Mesothelial cell of epicardium (in vitro differentiated cells): ENCODE data around the gene AGBL5. TPM values are rescaled to one million over a fixed set of nuclear protein-coding genes. Genes with fewer than 3 reads are reported as not detected.
A peak's percentile ranks its signal among the peaks of the same experiment; 100 is the strongest.

Experiments used
- DNase-seq, 2 experiments: peaks; one replicate each; pipeline ENCODE4 v3.0.0; 2021; ENCODE audit warnings: low spot score in 2 of 2; ENCODE audit not compliant: unreplicated experiment in 2 of 2
- H3K27ac Mint-ChIP-seq: 2 replicates; pipeline ENCODE4 v1.8.0; 2021; ENCODE audit warnings: mixed read lengths
- H3K27me3 Mint-ChIP-seq: 2 replicates; pipeline ENCODE4 v1.8.0; 2021; ENCODE audit warnings: low read depth, mixed read lengths
- H3K36me3 Mint-ChIP-seq: 2 replicates; pipeline ENCODE4 v1.8.0; 2021; ENCODE audit warnings: mixed read lengths
- H3K4me1 Mint-ChIP-seq: 2 replicates; pipeline ENCODE4 v1.8.0; 2021; ENCODE audit warnings: mixed read lengths
- H3K4me3 Mint-ChIP-seq: 2 replicates; pipeline ENCODE4 v1.8.0; 2021; ENCODE audit warnings: mild to moderate bottlenecking, moderate library complexity, mixed read lengths
- H3K9me3 Mint-ChIP-seq: 2 replicates; pipeline ENCODE4 v1.8.0; 2021; ENCODE audit warnings: mixed read lengths
- total RNA-seq: library from RNA; stranded (reverse); gene quantifications from 3 replicates; pipeline ENCODE4 v1.2.1, GENCODE V29; 2021
- TF ChIP-seq, protein P1 (sequence below): fragments of 200-600 bp; sonication (generic); IDR thresholded peaks from one replicate; pipeline ENCODE4 v1.5.0; 2021; ENCODE audit warnings: antibody characterized with exemption; ENCODE audit not compliant: unreplicated experiment

AGBL5 gene
- total RNA-seq, 1 donor from 2014 or later: 45.0 TPM

DNA sequence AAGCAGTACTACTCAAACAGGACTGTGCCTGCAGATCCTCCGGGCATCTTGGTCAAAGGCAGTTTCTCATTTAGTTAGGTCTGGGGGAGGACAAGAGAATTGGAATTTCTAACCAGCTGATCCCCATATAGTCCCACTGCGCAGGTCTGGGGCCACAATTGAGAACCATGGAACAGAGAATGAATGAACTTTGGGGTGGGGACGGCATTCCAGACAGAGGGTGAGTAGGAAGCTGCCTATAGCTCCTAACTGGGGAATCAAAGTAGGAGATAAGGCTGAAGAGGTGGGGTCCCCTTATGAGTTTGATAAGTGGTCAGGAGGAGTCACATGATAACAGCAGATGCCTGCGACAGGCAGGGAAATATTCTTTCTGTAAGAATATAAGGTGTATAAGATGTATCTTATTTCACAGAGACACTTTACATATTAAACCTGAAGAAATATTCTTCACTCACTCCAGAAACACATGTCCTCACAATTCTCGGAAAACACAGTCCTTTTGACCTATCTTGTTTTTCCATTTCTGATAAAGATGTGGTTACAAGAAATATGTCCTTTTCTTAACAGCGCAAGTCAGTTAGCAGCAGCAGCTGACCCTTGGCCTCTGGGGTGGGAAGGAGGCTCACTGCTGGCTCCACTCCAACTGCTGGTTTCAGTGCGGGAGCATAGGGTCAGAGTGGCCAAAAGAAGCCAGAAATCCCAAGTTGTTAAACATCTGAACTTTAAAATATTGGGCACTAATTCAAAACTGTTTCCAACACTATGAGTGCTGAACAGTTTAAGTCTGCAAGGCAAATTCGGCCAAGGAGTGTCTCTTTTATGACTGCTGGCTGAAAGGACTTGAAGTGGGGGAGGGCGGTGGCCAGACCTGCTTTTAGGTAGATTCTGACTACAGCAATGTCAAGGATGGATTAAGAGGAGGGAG lies 31.3 kb upstream of the AGBL5 start:
- H3K36me3 Mint-ChIP-seq: no peaks in the 10 kb centered on the region
- H3K27ac Mint-ChIP-seq: peak overlapping the region; percentile 64
- H3K4me3 Mint-ChIP-seq: no peak overlapping the region
- no peaks in the 10 kb centered on the region for H3K9me3 Mint-ChIP-seq
- DNase-seq: no peak
- TF ChIP-seq, protein P1, sequence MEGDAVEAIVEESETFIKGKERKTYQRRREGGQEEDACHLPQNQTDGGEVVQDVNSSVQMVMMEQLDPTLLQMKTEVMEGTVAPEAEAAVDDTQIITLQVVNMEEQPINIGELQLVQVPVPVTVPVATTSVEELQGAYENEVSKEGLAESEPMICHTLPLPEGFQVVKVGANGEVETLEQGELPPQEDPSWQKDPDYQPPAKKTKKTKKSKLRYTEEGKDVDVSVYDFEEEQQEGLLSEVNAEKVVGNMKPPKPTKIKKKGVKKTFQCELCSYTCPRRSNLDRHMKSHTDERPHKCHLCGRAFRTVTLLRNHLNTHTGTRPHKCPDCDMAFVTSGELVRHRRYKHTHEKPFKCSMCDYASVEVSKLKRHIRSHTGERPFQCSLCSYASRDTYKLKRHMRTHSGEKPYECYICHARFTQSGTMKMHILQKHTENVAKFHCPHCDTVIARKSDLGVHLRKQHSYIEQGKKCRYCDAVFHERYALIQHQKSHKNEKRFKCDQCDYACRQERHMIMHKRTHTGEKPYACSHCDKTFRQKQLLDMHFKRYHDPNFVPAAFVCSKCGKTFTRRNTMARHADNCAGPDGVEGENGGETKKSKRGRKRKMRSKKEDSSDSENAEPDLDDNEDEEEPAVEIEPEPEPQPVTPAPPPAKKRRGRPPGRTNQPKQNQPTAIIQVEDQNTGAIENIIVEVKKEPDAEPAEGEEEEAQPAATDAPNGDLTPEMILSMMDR: no peak
- H3K4me1 Mint-ChIP-seq: peaks cover 24% of the 10 kb centered on the region
- no peaks in the 10 kb centered on the region for H3K27me3 Mint-ChIP-seq

DNA sequence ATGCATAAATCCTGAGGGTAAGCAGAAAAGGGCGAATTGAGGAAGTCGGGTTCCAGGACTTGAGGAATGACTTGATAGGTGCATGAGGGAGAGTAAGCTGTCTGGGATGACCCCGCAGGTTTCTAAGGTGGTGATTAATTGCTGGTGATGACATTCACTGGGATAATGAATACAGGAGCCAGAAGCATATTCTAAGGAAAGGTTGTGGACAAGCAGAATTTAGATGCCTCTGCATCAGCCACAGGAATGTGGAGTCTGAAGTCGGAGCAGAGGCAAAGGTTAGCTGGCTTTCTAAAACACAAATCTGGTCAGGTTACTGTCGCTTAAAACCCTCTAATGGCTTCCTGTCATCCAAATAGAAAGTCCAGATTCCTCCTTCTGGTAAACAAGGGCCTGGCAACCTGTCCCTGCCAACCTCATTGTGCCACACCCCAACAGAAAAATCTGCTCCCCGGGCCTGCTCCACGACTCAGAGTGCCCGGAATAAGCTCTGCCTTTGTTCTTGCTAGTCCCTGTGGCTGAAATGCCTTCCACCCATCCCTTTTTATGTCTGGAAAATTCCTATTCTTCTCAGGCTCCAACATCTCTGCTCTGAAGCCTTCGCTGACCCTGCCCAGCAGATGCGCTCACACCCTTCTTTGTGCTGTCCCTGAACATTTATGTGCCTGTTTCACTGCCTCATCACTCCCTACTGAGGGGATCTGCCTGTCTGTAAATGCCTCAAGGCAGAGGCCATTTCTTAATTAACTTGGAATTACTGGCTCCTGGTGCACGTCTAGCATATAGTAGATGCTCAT lies 30.0 kb upstream of the AGBL5 start:
- peaks cover 18% of the 10 kb centered on the region for H3K4me1 Mint-ChIP-seq
- DNase-seq: no peak
- H3K27me3 Mint-ChIP-seq: no peaks in the 10 kb centered on the region
- no peak overlapping the region for H3K4me3 Mint-ChIP-seq
- no peaks in the 10 kb centered on the region for H3K9me3 Mint-ChIP-seq
- peaks cover under 1% of the 10 kb centered on the region for H3K36me3 Mint-ChIP-seq
- TF ChIP-seq, protein P1: no peak
- no peak overlapping the region for H3K27ac Mint-ChIP-seq

DNA sequence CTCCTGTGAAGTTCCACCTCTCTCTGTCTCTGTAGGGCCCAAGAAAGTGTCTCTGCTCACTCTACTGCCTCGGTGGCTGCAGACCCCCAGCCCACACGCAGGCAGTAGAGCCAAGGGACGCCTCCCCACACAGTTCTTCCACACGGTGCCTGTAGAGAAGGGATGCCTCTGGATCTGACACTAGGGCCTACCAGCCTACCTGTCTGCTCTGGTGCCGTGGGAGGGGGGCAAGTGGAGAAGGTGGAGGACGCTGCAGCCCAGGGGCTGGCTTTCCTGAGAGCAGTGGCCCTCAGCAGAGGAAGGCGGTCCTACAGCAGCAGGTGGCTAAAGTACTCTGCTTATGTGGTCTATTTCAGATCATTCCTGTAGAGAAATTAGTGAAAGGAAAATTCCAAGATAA lies 27.7 kb upstream of the AGBL5 start:
- no peak overlapping the region for H3K27ac Mint-ChIP-seq
- H3K36me3 Mint-ChIP-seq: peaks cover 5% of the 10 kb centered on the region
- H3K4me1 Mint-ChIP-seq: peaks cover 18% of the 10 kb centered on the region
- H3K27me3 Mint-ChIP-seq: no peaks in the 10 kb centered on the region
- no peak for DNase-seq
- no peaks in the 10 kb centered on the region for H3K9me3 Mint-ChIP-seq
- no peak overlapping the region for H3K4me3 Mint-ChIP-seq
- TF ChIP-seq, protein P1: no peak

DNA sequence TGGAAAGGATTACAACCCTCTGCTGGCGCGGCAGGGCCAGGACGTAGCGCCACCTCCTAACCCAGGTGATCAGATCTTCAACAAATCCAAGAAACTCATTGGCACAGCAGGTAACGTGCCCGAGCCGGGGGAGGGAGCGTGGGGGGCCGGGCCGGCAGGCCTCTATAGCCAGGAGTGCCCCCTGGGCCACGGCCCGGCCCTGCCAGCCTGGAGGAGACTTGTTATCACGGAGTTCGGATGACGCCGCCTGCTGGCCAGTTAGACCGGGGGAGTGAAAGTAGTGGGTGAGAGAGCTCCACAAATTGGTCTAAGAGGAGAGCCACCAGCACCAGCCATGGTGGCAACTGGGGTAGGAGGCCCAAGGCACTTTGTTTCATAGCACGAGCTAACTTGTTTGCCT lies 27.3 kb upstream of the AGBL5 start:
- H3K9me3 Mint-ChIP-seq: no peaks in the 10 kb centered on the region
- H3K36me3 Mint-ChIP-seq: peaks cover 5% of the 10 kb centered on the region
- peaks cover 18% of the 10 kb centered on the region for H3K4me1 Mint-ChIP-seq
- TF ChIP-seq, protein P1: no peak
- no peak overlapping the region for H3K27ac Mint-ChIP-seq
- no peaks in the 10 kb centered on the region for H3K27me3 Mint-ChIP-seq
- H3K4me3 Mint-ChIP-seq: no peak overlapping the region
- no peak for DNase-seq

DNA sequence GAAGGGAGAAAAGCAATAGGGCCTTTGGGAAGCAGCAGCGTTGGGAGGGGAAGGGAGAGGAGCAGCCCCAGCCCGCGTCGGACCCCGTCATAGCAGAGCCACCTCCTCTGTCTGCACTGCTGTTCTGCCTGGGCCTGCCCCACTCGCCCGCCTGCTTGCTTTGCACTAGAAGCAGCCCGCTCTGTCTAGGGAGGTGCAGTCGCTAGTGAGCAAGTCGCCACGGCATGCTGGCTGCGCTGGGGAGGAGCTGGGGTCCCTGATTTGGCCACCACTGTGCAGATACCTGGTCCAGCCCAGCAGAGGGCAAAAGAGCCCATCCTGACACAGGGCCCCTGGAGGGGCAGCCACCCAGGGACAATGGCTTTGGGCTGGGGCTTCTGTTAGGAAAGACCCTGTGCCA lies 26.7 kb upstream of the AGBL5 start:
- no peaks in the 10 kb centered on the region for H3K27me3 Mint-ChIP-seq
- DNase-seq: no peak
- no peak overlapping the region for H3K4me3 Mint-ChIP-seq
- TF ChIP-seq, protein P1: no peak
- H3K36me3 Mint-ChIP-seq: peaks cover 5% of the 10 kb centered on the region
- peaks cover 17% of the 10 kb centered on the region for H3K4me1 Mint-ChIP-seq
- no peaks in the 10 kb centered on the region for H3K9me3 Mint-ChIP-seq
- no peak overlapping the region for H3K27ac Mint-ChIP-seq
